ENCODE results near the gene PTPRE. TPM values are rescaled to one million over a fixed set of nuclear protein-coding genes. Genes with fewer than 3 reads are reported as not detected.

The PTPRE gene
- total RNA-seq, 1 experiment from 2014 or later: 0.70 TPM

GRCh38 chr10:128001363-128001745 is 94.5 kb downstream of the PTPRE start:
- Histone ChIP-seq H3K14ac (ENCODE audit: insufficient read depth, low read length) (no peak overlapping the region), H2BK20ac (ENCODE audit: low read depth, low read length, poor library complexity, severe bottlenecking) (no peak overlapping the region), H4K5ac (ENCODE audit: insufficient read length, low read depth, low read length) (no peak overlapping the region), H2AFZ (ENCODE audit: low read length) (no peak overlapping the region), H3K9ac (ENCODE audit: extremely low read depth, insufficient read length, low read length) (no peak overlapping the region), H3K18ac (ENCODE audit: insufficient read length, low read depth, low read length) (no peak overlapping the region), H3K4ac (ENCODE audit: low read depth, low read length) (no peak overlapping the region), H4K8ac (replicated peaks; ENCODE audit: insufficient read length, low read depth, low read length) (no peak overlapping the region), H3K4me2 (ENCODE audit: insufficient read depth, insufficient read length, low read length) (no peak overlapping the region), H2BK15ac (ENCODE audit: low read depth, low read length) (no peak overlapping the region), H3K79me1 (ENCODE audit: insufficient read depth, low read depth, low read length, poor library complexity, severe bottlenecking) (no peaks in the 10 kb centered on the region), H2BK12ac (ENCODE audit: insufficient read length, low read depth, low read length) (no peak overlapping the region), H3T11ph (ENCODE audit: low read length) (no peak overlapping the region), H3K79me2 (ENCODE audit: insufficient read depth, low read length) (no peaks in the 10 kb centered on the region), H2BK120ac (ENCODE audit: low read depth, low read length, poor library complexity, severe bottlenecking) (no peak overlapping the region), H4K91ac (ENCODE audit: insufficient read length, low read depth, low read length) (no peak overlapping the region), H2AK5ac (ENCODE audit: insufficient read length, low read length) (no peak overlapping the region), H4K20me1 (ENCODE audit: control insufficient read depth, insufficient read depth, insufficient read length) (no peaks in the 10 kb centered on the region), H3K4me1 (ENCODE audit: insufficient read depth, low read length) (no peaks in the 10 kb centered on the region), H3K27ac (ENCODE audit: insufficient read length, low read depth, low read length) (no peak overlapping the region), H3K23ac (ENCODE audit: insufficient read length, low read depth, low read length) (no peak overlapping the region), H3K56ac (ENCODE audit: insufficient read length, low read depth, low read length) (no peak overlapping the region), H2BK5ac (ENCODE audit: insufficient read length, low read length) (no peak overlapping the region), H3K27me3 (ENCODE audit: insufficient read depth, low read length) (no peaks in the 10 kb centered on the region), H3K9me3 (ENCODE audit: control insufficient read depth, low read depth, low read length) (no peaks in the 10 kb centered on the region), H3K23me2 (ENCODE audit: insufficient read length, low read depth, low read length, poor library complexity, severe bottlenecking) (no peaks in the 10 kb centered on the region)
- no peak for TF ChIP-seq CTCF (conservative IDR thresholded peaks at IDR 0.05)
- no peaks in the 10 kb centered on the region for H3K36me3 Mint-ChIP-seq (ENCODE audit: insufficient read depth in 1 of 3, low read depth in 3 of 3)
- H3K4me1 Mint-ChIP-seq: peaks cover 5 to 6% of the 10 kb centered on the region in 2 experiments; a peak in 3 of 4 replicates
- H3K4me3 Mint-ChIP-seq: no peak overlapping the region
- H3K27me3 Mint-ChIP-seq (ENCODE audit: low read depth): peaks cover 7% of the 10 kb centered on the region; the same call in 1 of the 2 replicates
- no peak for DNase-seq
- H3K9me3 Mint-ChIP-seq: no peaks in the 10 kb centered on the region
- H3K27ac Mint-ChIP-seq: no peak overlapping the region; a peak in 1 of 7 replicates
- WGBS (ENCODE audit: extremely low coverage, insufficient read length, low lambda C conversion rate): no CpG with 5 or more reads among the region's 10 CpGs

All from H9 (cell line).